Mucosa of gallbladder (tissue), 1 donor: ENCODE measurements around the gene LMAN2. TPM values are rescaled to one million over a fixed set of nuclear protein-coding genes. Genes with fewer than 3 reads are reported as not detected.
A peak's percentile ranks its signal among the peaks of the same experiment; 100 is the strongest.

Experiments
- DNase-seq: peaks from one replicate; pipeline ENCODE4 v3.0.0-alpha.2; 2020; ENCODE audit warnings: low spot score
- total RNA-seq: library from RNA; stranded (reverse); gene quantifications from one replicate; pipeline ENCODE4 v1.2.1, GENCODE V29; 2021
- donor health status: DM: no; HTN: no; CAD: no.

The LMAN2 gene, protein sequence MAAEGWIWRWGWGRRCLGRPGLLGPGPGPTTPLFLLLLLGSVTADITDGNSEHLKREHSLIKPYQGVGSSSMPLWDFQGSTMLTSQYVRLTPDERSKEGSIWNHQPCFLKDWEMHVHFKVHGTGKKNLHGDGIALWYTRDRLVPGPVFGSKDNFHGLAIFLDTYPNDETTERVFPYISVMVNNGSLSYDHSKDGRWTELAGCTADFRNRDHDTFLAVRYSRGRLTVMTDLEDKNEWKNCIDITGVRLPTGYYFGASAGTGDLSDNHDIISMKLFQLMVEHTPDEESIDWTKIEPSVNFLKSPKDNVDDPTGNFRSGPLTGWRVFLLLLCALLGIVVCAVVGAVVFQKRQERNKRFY
- total RNA-seq: 184 TPM

- peak; percentile 95 for DNase-seq
Observed at GRCh38 chr5:177351392-177352329, at the start of gene LMAN2. Gene LMAN2 (minus strand): TSS chr5:177351668. CDS start chr5:177351647, 21 bp downstream.

DNA sequence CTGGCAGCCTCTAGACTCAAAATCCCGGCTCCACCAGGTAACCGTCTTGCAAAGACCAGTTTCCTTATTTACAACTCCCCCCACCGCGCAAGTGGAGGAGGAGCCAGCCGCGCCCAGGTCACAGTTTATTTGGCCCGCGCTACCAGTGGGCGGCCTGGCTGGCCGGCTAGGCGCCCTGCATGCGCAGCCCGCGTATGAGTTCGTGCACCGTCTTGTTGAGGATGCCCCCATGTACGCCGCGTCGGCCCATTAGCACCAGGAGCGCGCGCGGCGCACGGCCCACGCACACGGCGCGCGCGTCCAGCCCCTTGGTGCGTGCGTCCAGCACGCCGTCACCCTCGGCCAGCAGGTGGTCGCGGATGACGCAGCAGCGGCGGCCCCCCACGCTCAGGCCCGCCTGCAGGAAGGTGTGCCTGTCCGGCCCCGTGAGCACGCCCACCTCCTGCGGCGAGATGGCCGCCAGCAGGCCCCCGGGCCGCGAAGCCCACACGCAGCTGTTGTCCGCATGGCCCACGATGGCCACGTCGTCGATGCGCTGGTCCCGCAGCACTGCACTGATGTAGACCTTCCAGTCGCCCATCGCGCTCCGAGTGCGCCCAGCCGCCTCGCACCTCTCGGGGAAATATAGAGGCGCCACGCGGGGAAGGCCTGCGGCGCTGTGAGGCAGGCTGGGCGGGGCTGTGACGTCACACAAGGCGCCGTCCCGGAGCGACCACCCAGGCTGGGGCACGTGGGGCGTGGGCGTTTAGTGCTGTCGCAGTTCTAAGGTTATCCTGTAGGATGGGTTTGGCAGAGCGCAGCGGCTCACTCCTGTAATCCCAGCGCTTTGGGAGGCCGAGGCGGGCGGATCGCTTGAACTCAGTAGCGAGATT is 48.8 kb upstream of the LMAN2 start, which contains the start of gene PFN3:
PFN3 (minus strand) TSS at position 665 of the 872 bp plus-strand sequence; CDS start at position 580, 85 bp downstream.
- DNase-seq: peak; percentile 63

DNA sequence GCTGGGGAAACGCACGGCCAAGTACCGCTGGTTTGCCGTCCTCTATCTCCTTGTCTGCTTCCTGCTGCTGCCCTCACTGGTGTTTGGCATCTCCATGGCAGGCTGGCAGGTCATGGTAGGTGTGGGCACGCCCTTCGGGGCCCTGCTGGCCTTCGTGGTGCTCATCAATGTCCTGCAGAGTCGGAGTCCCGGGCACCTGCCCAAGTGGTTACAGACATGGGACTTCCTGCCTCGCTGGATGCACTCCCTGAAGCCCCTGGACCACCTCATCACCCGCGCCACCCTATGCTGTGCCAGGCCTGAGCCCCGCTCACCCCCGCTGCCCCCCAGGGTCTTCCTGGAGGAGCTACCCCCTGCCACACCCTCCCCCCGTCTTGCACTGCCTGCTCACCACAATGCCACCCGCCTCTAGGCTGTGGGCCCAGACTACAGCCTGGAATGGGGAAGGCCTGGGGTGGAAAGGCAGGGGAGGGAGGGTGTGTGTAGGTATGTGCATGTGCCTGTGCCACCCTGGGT is 46.5 kb upstream of the LMAN2 start:
- DNase-seq: no peak

- DNase-seq: no peak
Observed at GRCh38 chr5:177396807-177397206, 45.3 kb upstream of the LMAN2 start.

DNA sequence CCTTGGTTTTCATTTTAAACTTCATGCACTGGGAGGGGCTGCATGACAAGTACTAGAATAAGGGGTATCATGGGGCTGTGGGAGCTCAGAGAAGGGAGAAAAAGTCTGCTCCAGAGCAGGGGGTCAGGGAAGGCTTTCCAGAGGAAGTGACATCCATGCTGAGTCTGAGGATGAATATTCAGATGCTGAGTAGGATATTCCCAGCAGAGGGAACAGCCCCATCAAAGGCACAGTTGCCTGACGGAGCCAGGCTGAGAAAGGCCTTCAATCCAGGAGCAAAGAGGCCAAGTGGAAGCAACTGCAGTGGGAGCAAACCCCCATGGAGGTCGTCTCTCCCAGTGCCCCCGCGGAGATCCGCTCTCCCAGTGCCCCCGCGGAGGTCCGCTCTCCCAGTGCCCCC is 44.6 kb upstream of the LMAN2 start:
- no peak for DNase-seq

DNA sequence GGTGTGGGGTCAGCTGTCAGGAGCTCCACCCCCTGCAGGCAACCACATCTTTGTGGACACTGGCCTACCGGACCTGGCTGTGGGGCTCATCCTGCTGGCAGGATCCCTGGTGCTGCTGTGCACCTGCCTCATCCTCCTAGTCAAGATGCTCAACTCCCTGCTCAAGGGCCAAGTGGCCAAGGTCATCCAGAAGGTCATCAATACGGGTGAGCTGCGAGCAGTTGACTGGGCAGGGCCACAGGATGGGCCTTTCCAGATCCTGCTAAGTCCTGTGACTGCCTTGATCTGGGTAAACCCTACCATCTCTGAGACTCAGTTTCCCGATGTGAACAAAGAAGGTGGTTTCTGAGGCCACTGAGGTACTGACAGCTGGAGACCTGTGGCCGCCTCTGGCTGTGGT is 42.5 kb upstream of the LMAN2 start:
- DNase-seq: no peak

GRCh38 chr5:177393206-177393765 is 41.8 kb upstream of the LMAN2 start:
- DNase-seq: no peak

DNA sequence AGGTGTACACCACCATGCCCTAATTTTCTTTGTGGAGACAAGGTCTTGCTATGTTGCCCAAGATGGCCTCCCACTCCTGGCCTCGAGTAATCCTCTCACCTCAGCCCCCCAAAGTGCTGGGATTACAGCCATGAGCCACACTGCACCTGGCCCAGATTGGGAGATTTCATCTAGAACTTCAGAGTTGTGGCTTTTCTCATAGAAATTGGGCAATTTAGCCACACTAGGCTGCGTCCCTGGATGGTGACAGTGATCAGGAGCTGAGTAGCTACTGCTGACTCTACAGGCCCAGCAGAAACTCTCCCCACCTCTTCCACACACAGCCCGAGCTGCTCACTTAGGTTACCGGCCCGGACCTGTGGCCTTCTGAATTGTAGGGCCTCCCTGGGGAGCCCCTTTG is 41.3 kb upstream of the LMAN2 start:
- DNase-seq: no peak

DNA sequence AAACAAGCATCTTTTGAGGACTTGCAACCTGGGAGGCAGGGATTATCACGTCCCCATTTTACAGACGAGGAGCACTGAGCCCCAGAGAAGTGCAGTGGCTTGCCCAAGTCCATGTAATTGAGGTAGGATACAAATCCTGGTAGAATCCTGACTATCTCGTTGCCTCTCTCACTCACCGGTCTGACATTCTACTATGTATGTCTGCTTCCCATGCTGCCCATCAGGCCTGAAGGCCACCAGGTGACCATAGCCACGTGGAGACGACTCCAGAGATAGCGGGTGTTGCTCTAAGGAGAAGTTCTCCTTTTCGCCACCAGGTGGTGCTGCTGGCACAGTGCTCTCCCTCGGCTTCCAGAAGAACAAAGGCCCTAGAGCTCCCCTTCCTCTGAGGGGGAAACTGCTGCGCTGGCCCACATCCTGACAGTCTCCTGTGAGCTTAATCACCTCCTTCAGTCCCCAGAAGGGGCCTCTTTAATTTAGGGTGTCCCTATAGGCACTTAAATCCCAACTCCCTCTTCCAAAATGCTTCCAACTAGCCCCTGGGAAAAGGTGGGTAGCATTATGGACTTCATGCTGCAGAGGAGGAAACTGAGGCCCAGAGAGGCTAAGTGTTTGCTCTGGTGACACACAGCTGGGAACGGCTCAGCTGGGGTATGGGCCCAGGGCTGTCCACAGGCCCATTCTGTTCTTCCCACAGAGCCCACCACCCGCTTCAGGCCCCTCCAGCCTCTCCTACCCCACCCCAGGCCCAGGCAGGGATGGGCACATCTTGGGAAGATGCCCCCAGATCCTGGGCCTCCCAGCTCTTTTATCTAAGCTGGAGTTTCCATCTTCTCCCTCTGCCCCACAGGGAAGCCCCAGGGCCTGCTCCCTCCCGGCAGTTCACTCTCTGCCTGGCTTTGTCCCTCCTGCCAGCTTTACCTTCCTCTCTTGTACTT is 39.2 kb upstream of the LMAN2 start:
- DNase-seq: peak; percentile 88

DNA sequence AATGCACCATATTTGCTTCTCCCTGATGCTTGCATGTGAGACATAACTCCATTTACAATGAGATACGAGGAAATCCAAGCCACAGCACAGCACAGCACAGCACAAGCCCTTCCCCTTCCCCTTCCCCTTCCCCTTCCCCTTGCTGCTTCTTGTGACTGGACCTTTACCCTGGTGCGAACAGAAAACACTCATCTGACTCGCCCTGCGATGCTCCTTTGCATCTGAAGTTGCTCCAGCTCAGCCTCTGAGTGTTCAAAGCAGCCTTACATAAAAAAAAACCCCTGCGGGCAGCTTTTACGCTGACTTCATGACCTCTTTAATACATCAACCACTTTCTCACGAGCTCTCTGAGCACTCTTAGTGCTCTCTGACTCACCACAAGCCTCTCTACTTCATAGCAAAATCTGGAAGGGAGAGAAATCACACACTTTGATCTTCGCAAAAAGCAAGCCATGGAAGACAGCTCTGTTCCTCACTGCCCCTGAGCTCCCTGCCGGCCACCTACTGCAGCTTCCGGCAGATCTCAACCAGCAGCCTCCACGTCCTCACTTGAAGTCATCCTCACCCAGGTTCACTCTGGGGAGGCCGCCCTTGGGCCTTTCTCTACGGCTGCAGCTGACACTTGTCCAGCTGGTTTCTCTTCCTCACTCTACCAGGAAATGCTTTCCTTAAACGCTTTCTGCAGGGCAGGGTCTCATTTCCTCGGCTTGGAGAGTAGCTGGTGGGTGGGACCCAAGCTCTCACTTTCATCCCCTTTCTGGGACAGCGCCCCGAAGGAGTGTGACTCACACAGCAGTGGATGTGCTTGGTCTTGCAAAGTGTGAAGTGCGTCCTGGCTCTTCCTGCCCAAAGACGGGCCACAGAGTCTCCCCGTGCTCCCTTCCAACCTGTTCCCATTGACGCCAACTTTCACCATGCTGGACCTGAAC is 38.0 kb upstream of the LMAN2 start:
- DNase-seq: peak; percentile 48

DNA sequence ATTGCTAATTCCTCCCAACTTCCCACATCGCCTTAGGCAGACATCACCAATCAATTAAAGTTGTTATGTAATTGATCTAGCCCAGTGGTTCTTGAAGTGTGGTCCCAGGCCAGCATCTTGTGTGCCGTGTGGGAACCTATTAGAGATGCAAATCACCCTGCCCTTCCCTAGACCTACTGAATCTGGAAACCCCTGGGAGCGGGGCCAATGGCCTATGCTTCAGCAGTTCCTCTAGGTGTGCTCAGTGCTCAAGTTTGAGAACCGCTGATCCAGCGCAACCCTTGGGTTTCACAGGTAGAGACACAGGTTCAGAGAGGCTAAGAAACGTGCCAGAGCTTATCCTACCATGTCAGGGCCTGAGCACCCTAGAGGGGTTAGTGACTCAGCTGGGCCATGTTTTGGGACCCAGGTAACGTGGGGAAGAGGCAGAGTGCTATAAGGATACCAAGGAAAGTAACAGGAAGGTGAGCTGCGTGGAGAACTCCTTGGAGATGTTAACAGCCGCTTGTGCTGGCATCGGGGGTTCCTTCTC is 37.1 kb upstream of the LMAN2 start:
- no peak for DNase-seq

DNA sequence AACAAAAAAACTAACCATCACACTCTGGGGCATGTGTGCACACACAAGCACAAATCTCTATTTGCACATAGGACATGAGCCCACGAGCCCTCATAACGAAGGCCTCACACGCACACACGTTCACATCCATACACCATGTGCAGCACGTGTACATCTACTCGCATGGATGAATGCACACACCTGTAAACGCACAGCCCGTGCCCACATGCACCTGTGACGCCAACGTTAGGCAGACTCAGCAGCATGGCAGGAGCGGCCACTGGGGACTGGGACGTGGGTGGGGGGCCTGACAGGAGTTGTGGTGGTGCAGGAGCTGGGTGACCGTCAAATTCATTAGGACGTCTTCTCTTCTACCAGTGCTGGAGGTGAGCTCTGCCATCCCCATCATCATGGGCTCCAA is 35.9 kb upstream of the LMAN2 start:
- no peak for DNase-seq

DNA sequence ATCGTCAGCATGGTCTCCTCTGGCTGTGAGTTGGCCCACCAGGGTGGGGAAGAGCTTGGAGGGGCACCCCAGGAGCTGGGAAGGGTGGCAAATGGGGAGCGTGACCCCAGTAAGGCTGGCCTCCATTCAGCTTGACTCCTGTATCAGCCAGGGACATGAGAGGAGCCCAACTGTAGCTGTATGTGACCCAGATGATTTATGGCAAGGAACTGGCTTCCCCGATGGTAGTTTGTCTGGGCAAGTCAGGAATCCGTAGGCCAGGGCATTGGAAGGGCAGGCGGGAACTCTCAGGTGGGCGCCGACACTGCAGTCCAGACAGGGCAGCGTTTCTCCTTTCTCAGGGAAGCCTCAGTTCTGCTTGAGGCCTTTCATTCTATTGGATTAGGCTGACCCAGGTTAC is 35.1 kb upstream of the LMAN2 start:
- no peak for DNase-seq

DNA sequence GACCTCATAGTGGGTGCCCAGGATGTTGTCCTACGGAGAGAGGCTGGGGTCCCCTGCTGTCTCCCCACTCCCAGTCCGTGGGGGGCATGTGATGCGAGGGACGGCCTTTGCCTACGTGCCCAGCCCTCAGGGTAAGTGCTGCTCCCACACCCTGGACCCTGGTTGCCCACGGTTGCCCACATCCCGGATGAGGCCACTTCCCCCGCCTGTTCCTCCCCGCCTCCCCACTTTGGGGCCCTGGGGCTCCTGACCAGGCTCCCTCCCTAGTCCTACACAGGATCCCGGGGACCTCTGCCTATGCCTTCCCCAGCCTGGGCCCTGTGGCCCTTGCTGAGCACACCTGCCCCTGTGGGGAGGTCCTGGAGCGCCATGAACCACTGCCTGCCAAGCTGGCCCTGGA is 34.3 kb upstream of the LMAN2 start:
- no peak for DNase-seq

DNA sequence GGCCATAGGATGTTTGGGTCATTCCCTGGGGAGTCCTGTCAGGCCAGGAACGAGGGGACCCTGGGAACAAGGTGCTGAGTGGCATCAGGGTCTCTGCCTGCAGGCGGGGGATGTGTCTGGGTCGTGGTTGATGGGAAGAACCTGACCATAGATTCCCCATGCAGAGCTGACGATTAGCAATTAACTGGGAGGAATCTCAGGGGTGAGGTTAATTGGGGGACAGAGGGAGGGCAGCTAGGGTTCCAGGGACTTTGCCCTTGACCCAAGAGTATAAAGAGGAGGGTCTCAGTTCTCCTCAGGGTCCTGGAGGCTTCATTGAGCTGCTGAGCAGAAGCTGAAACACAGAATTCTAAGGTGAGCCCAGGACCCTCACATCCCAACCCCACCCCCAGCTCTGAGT is 32.7 kb upstream of the LMAN2 start, which contains the start of gene SLC34A1:
SLC34A1 (plus strand) TSS at position 301 of the 400 bp plus-strand sequence. CDS start 1,308 bp downstream, outside the sequence.
- no peak for DNase-seq

GRCh38 chr5:177383181-177383580 is 31.7 kb upstream of the LMAN2 start:
- no peak for DNase-seq

- no peak for DNase-seq
Observed at GRCh38 chr5:177382423-177383029, 31.1 kb upstream of the LMAN2 start.

DNA sequence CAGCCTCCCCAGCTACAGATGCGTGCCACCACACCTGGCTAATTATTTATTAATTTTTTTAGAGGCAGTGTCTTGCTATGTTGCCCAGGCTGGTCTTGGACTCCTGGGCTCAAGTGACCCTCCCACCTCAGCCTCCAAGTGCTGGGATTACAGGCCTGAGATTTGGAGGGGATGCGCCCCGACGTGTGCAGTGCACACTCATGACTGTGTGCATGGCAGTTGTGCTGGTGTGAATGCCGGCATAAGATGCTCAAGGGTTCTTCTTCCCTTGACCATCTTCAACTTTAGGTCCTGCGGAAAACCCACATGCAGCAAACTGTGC is 29.3 kb upstream of the LMAN2 start:
- DNase-seq: no peak
